GM10248 (cell line): Measurements from ENCODE around the gene ARL13B.
"Not testable (repeated sequence)": the region's sequence is repeated elsewhere in the genome, so short reads cannot be mapped to it uniquely, and the experiment has no call there.

Experiments used
- CTCF ChIA-PET: fragments of 300-600 bp; sonication (Branson Sonifier 250); formaldehyde crosslinking; extraction: SDS; loops from one replicate; lab custom pipeline; 2021; ENCODE audit warnings: antibody characterized with exemption; lab: Yijun Ruan, JAX
- POLR2A ChIA-PET: fragments of 350-650 bp; sonication (Branson Sonifier 250); formaldehyde crosslinking; extraction: SDS; loops from one replicate; lab custom pipeline; 2020; ENCODE audit warnings: antibody characterized with exemption; lab: Yijun Ruan, JAX
- DNase-seq: peaks from one replicate; pipeline ENCODE4 v3.0.0; 2012; ENCODE audit errors: extremely low spot score
- CTCF ChIP-seq: IDR thresholded peaks from 2 replicates; pipeline ENCODE4 v1.5.1; 2012; ENCODE audit warnings: mild to moderate bottlenecking, low read depth; ENCODE audit errors: extremely low read depth, missing control alignments, control extremely low read depth

Gene ARL13B

GRCh38 chr3:93961489-93961888 lies 18.5 kb upstream of the ARL13B start:
- POLR2A ChIA-PET = no interaction called here
- TF ChIP-seq CTCF = no peak
- DNase-seq = no peak
- CTCF ChIA-PET = no interaction called here

GRCh38 chr3:93962798-93963197 lies 17.2 kb upstream of the ARL13B start:
- TF ChIP-seq CTCF = no peak
- POLR2A ChIA-PET = no interaction called here
- CTCF ChIA-PET = interaction anchor here (0.8 kb wide), 1 partner anchor 9 kb away, joined by 3 read pairs; no protein-coding TSS in a partner anchor
- no peak for DNase-seq

- CTCF ChIA-PET, DNase-seq, POLR2A ChIA-PET: not testable (repeated sequence)
Measured at GRCh38 chr3:93965106-93965505, 14.8 kb upstream of the ARL13B start.

GRCh38 chr3:93969443-93969842 lies 10.5 kb upstream of the ARL13B start:
- CTCF ChIA-PET = no interaction called here
- TF ChIP-seq CTCF = no peak
- POLR2A ChIA-PET = no interaction called here
- no peak for DNase-seq

GRCh38 chr3:93969997-93970396 lies 10.0 kb upstream of the ARL13B start:
- ChIA-PET POLR2A (no interaction called here), CTCF (interaction anchor here (1.0 kb wide), 1 partner anchor 12 kb away, joined by 4 read pairs; no protein-coding TSS in a partner anchor)
- DNase-seq = no peak
- no peak for TF ChIP-seq CTCF

GRCh38 chr3:93973131-93974126 lies 6.5 kb upstream of the ARL13B start, which contains the start of gene PROS1:
PROS1 (minus strand) TSS chr3:93973896; CDS start chr3:93973749, 147 bp downstream.
- POLR2A ChIA-PET = no interaction called here
- TF ChIP-seq CTCF = no peak
- CTCF ChIA-PET = interaction anchor here (1.1 kb wide), 1 partner anchor 96 kb away, joined by 3 read pairs; no protein-coding TSS in a partner anchor
- DNase-seq = peak; percentile 55

- DNase-seq = no peak
- ChIA-PET CTCF (interaction anchor here (1.2 to 1.5 kb wide), 2 partner anchors 10 to 11 kb away, joined by 3 to 4 read pairs; no protein-coding TSS in a partner anchor), POLR2A (interaction anchor here (0.7 kb wide), 1 partner anchor 35 kb away, joined by 5 read pairs; no protein-coding TSS in a partner anchor)
- TF ChIP-seq CTCF = no peak
Measured at GRCh38 chr3:93981649-93982048, 1.7 kb downstream of the ARL13B start.
